Esophagus squamous epithelium (tissue), 4 donors: ENCODE results near the gene INVS.

ENCODE experiments used
- POLR2A ChIP-seq, 4 donors: fragments of 450-650 bp; IDR thresholded peaks; one replicate each; pipeline ENCODE4 v1.6.1; 2017; ENCODE audit warnings: antibody characterized with exemption in 4 of 4, mild to moderate bottlenecking in 4 of 4, moderate library complexity in 3 of 4
- TF ChIP-seq, protein P1 (sequence below), 6 experiments: fragments of 450-650 bp in 4 of 6; fragments of 200-600 bp in 2 of 6; sonication (generic) in 2 of 6; IDR thresholded peaks; one replicate each; pipeline ENCODE4 v1.5.1; 2016 to 2019; ENCODE audit warnings: antibody characterized with exemption in 6 of 6, mild to moderate bottlenecking in 4 of 6, moderate library complexity in 4 of 6

DNA sequence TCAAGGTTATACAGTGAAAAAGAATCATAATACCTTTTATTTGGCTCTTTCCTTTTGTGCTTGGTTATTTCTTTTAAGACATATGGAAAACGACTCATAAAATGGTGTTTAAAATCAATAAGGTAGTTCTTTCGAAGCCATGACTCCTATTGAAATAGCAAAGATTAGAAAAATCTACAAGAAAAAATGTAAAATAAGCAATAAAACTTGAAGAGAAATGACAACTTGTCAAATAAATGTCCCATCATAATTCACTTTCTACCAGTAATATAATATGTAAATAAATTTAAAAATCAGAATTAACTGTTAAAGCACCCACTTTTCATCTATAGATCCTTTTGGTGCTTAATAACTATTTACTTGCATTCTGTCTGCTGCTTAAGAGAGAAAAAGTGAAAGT, 241.2 kb downstream of the INVS start:
- TF ChIP-seq, protein P1, sequence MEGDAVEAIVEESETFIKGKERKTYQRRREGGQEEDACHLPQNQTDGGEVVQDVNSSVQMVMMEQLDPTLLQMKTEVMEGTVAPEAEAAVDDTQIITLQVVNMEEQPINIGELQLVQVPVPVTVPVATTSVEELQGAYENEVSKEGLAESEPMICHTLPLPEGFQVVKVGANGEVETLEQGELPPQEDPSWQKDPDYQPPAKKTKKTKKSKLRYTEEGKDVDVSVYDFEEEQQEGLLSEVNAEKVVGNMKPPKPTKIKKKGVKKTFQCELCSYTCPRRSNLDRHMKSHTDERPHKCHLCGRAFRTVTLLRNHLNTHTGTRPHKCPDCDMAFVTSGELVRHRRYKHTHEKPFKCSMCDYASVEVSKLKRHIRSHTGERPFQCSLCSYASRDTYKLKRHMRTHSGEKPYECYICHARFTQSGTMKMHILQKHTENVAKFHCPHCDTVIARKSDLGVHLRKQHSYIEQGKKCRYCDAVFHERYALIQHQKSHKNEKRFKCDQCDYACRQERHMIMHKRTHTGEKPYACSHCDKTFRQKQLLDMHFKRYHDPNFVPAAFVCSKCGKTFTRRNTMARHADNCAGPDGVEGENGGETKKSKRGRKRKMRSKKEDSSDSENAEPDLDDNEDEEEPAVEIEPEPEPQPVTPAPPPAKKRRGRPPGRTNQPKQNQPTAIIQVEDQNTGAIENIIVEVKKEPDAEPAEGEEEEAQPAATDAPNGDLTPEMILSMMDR (IDR thresholded peaks at IDR 0.05) = no peak
- no peak for TF ChIP-seq POLR2A (IDR thresholded peaks at IDR 0.05)
